WTC11 (cell line): ENCODE results near the gene PLEKHM3. TPM values are rescaled to one million over a fixed set of nuclear protein-coding genes. Genes with fewer than 3 reads are reported as not detected.

Experiments used
- ATAC-seq: fragments of 200-7000 bp; cut with Tn5 transposase; 2 replicates; pipeline ENCODE4 v1.10.0; 2021; ENCODE audit warnings: mild to moderate bottlenecking, moderate library complexity
- CTCF ChIA-PET: fragments of 300-600 bp; sonication (Branson Sonifier 250); formaldehyde crosslinking; loops from one replicate; lab custom pipeline; 2021; ENCODE audit warnings: antibody characterized with exemption; lab: Charles Lee
- POLR2A ChIA-PET: fragments of 350-600 bp; sonication (Branson Sonifier 250); formaldehyde crosslinking; loops from one replicate; lab custom pipeline; 2021; ENCODE audit warnings: antibody characterized with exemption; lab: Charles Lee
- DNase-seq: peaks from one replicate; pipeline ENCODE4 v3.0.0; 2021; ENCODE audit warnings: low spot score
- H3K27ac Mint-ChIP-seq: 2 replicates; pipeline ENCODE4 v1.8.0; 2021; ENCODE audit warnings: mixed read lengths
- H3K27me3 Mint-ChIP-seq: 2 replicates; pipeline ENCODE4 v1.8.0; 2021; ENCODE audit warnings: low read depth, mild to moderate bottlenecking, moderate library complexity, mixed read lengths
- H3K36me3 Mint-ChIP-seq: 2 replicates; pipeline ENCODE4 v1.8.0; 2021; ENCODE audit warnings: mixed read lengths
- H3K4me1 Mint-ChIP-seq: 2 replicates; pipeline ENCODE4 v1.8.0; 2022; ENCODE audit warnings: mixed read lengths
- H3K4me3 Mint-ChIP-seq: 2 replicates; pipeline ENCODE4 v1.8.0; 2021; ENCODE audit warnings: mild to moderate bottlenecking, moderate library complexity, mixed read lengths
- H3K9me3 Mint-ChIP-seq: 2 replicates; pipeline ENCODE4 v1.8.0; 2021; ENCODE audit warnings: mixed read lengths
- ATF6 ChIP-seq: sonication (generic); formaldehyde crosslinking; IDR thresholded peaks from 2 replicates; pipeline ENCODE4 v1.8.1; 2023; ENCODE audit warnings: mild to moderate bottlenecking, missing genetic modification reagents
- CBFB ChIP-seq: sonication (generic); formaldehyde crosslinking; IDR thresholded peaks from 2 replicates; pipeline ENCODE4 v1.8.1; 2022; ENCODE audit warnings: mild to moderate bottlenecking, low read depth, missing genetic modification reagents
- CREB1 ChIP-seq: sonication (generic); formaldehyde crosslinking; IDR thresholded peaks from 2 replicates; pipeline ENCODE4 v1.8.0; 2023; ENCODE audit warnings: mild to moderate bottlenecking, missing genetic modification reagents
- EMX1 ChIP-seq: fragments of 250-450 bp; sonication (Bioruptor Pico); IDR thresholded peaks from 2 replicates; pipeline ENCODE4 v1.8.0; 2021; ENCODE audit warnings: mild to moderate bottlenecking
- GRHL2 ChIP-seq: fragments of 250-450 bp; sonication (Bioruptor Pico); IDR thresholded peaks from 2 replicates; pipeline ENCODE4 v1.8.0; 2022; ENCODE audit warnings: mild to moderate bottlenecking, moderate library complexity; ENCODE audit not compliant: insufficient replicate concordance, severe bottlenecking
- HMGXB4 ChIP-seq: sonication (generic); formaldehyde crosslinking; IDR thresholded peaks from 2 replicates; pipeline ENCODE4 v1.8.1; 2023; ENCODE audit warnings: mild to moderate bottlenecking, moderate library complexity, missing genetic modification reagents
- NR2C2 ChIP-seq: sonication (generic); formaldehyde crosslinking; IDR thresholded peaks from 2 replicates; pipeline ENCODE4 v1.8.0; 2022; ENCODE audit warnings: mild to moderate bottlenecking, missing genetic modification reagents
- PREB ChIP-seq: sonication (generic); formaldehyde crosslinking; IDR thresholded peaks from 2 replicates; pipeline ENCODE4 v1.8.1; 2022; ENCODE audit warnings: mild to moderate bottlenecking, missing genetic modification reagents, moderate library complexity, borderline replicate concordance
- TEAD1 ChIP-seq: sonication (generic); formaldehyde crosslinking; IDR thresholded peaks from 2 replicates; pipeline ENCODE4 v1.8.0; 2022; ENCODE audit warnings: mild to moderate bottlenecking, missing genetic modification reagents
- TP53 ChIP-seq: sonication (generic); formaldehyde crosslinking; IDR thresholded peaks from 2 replicates; pipeline ENCODE4 v1.8.1; 2023; ENCODE audit warnings: mild to moderate bottlenecking, missing genetic modification reagents
- USF1 ChIP-seq: sonication (generic); formaldehyde crosslinking; IDR thresholded peaks from 2 replicates; pipeline ENCODE4 v1.8.0; 2022; ENCODE audit warnings: mild to moderate bottlenecking, missing genetic modification reagents
- ZNF138 ChIP-seq: sonication (generic); formaldehyde crosslinking; conservative IDR thresholded peaks from 2 replicates; pipeline ENCODE4 v1.8.1; 2022; ENCODE audit warnings: mild to moderate bottlenecking, moderate library complexity, missing genetic modification reagents
- ZNF232 ChIP-seq: sonication (generic); formaldehyde crosslinking; IDR thresholded peaks from 2 replicates; pipeline ENCODE4 v1.8.0; 2022; ENCODE audit warnings: mild to moderate bottlenecking, missing genetic modification reagents
- ZNF263 ChIP-seq: sonication (generic); formaldehyde crosslinking; IDR thresholded peaks from 2 replicates; pipeline ENCODE4 v1.8.1; 2022; ENCODE audit warnings: low read depth, mild to moderate bottlenecking, moderate library complexity, missing genetic modification reagents
- ZNF317 ChIP-seq: sonication (generic); formaldehyde crosslinking; IDR thresholded peaks from 2 replicates; pipeline ENCODE4 v1.8.1; 2023; ENCODE audit warnings: low read depth, mild to moderate bottlenecking, moderate library complexity, missing genetic modification reagents, borderline replicate concordance
- ZNF416 ChIP-seq: fragments of 250-450 bp; sonication (Bioruptor Pico); IDR thresholded peaks from 2 replicates; pipeline ENCODE4 v1.9.0; 2021; ENCODE audit warnings: mild to moderate bottlenecking, inconsistent platforms
- total RNA-seq: library from RNA; stranded (reverse); gene quantifications from 3 replicates; pipeline ENCODE4 v1.2.3, GENCODE V29; 2021
- TF ChIP-seq, protein P1 (sequence below): sonication (generic); formaldehyde crosslinking; IDR thresholded peaks from 2 replicates; pipeline ENCODE4 v1.8.0; 2023; ENCODE audit warnings: missing genetic modification reagents
- TF ChIP-seq, protein P2 (sequence below): fragments of 200-600 bp; IDR thresholded peaks from 2 replicates; pipeline ENCODE4 v1.8.0; 2022; ENCODE audit warnings: antibody characterized with exemption

The PLEKHM3 gene
- total RNA-seq, 1 experiment from 2014 or later = 5.8 TPM

DNA sequence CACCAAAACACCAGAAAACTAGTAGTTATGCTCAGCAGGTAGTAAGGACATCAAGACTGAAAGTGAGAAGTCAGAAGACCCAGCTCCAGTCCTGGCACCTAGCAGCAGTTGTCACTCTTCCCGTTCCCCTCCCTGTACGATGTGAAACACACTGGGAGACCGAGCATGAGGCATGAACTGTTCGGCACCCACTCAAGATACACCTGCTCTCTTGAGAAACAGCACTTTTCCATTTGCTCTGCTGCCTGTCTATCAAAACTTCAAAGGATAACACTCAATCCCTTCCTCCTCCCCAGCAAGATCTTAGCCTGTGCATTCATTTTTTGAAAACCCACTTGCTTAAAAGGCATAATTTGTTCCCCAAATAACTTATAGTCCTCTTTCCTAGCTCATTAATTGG, 123.9 kb downstream of the PLEKHM3 start:
- H3K27ac Mint-ChIP-seq = no peak overlapping the region
- no peak for TF ChIP-seq ZNF416 (CRISPR knock-in tag)
- TF ChIP-seq EMX1 = no peak

GRCh38 chr2:207898354-207898695, 127.0 kb downstream of the PLEKHM3 start:
- ATAC-seq (no peak), DNase-seq (no peak)
- H3K4me1 Mint-ChIP-seq = peaks cover 41% of the 10 kb centered on the region
- no peaks in the 10 kb centered on the region for H3K9me3 Mint-ChIP-seq
- no peaks in the 10 kb centered on the region for H3K27me3 Mint-ChIP-seq
- ChIA-PET CTCF (interaction anchor here (0.9 to 3.1 kb wide), 5 partner anchors 18 to 132 kb away, joined by 3 to 22 read pairs (median 15); no protein-coding TSS in a partner anchor), POLR2A (no interaction called here)
- H3K27ac Mint-ChIP-seq = no peak overlapping the region
- H3K4me3 Mint-ChIP-seq = no peak overlapping the region
- H3K36me3 Mint-ChIP-seq = no peaks in the 10 kb centered on the region
- no peak for TF ChIP-seq HMGXB4 (CRISPR knock-in tag)
- no peak for TF ChIP-seq PREB
- TF ChIP-seq ATF6 (CRISPR knock-in tag) = no peak
- TF ChIP-seq CBFB (CRISPR knock-in tag) = no peak
- TF ChIP-seq ZNF232 (CRISPR knock-in tag) = no peak
- TF ChIP-seq USF1 (CRISPR knock-in tag) = no peak
- no peak for TF ChIP-seq ZNF138 (CRISPR knock-in tag)
- no peak for TF ChIP-seq CREB1 (CRISPR knock-in tag)
- no peak for TF ChIP-seq ZNF263
- TF ChIP-seq, protein P1, sequence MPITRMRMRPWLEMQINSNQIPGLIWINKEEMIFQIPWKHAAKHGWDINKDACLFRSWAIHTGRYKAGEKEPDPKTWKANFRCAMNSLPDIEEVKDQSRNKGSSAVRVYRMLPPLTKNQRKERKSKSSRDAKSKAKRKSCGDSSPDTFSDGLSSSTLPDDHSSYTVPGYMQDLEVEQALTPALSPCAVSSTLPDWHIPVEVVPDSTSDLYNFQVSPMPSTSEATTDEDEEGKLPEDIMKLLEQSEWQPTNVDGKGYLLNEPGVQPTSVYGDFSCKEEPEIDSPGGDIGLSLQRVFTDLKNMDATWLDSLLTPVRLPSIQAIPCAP (CRISPR knock-in tag) = no peak
- no peak for TF ChIP-seq TEAD1 (CRISPR knock-in tag)
- TF ChIP-seq ZNF317 (CRISPR knock-in tag) = no peak
- no peak for TF ChIP-seq NR2C2
- TF ChIP-seq GRHL2 (CRISPR knock-in tag) = no peak
- no peak for TF ChIP-seq TP53 (CRISPR knock-in tag)
- TF ChIP-seq, protein P2, sequence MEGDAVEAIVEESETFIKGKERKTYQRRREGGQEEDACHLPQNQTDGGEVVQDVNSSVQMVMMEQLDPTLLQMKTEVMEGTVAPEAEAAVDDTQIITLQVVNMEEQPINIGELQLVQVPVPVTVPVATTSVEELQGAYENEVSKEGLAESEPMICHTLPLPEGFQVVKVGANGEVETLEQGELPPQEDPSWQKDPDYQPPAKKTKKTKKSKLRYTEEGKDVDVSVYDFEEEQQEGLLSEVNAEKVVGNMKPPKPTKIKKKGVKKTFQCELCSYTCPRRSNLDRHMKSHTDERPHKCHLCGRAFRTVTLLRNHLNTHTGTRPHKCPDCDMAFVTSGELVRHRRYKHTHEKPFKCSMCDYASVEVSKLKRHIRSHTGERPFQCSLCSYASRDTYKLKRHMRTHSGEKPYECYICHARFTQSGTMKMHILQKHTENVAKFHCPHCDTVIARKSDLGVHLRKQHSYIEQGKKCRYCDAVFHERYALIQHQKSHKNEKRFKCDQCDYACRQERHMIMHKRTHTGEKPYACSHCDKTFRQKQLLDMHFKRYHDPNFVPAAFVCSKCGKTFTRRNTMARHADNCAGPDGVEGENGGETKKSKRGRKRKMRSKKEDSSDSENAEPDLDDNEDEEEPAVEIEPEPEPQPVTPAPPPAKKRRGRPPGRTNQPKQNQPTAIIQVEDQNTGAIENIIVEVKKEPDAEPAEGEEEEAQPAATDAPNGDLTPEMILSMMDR = no peak

More for the DNA sequence above, 123.9 kb downstream of the PLEKHM3 start:
- H3K4me1 Mint-ChIP-seq = peaks cover 32% of the 10 kb centered on the region
- no peaks in the 10 kb centered on the region for H3K9me3 Mint-ChIP-seq
- DNase-seq (no peak), ATAC-seq (no peak)
- ChIA-PET CTCF (interaction anchor here (0.6 kb wide), 1 partner anchor 139 kb away, joined by 4 read pairs; no protein-coding TSS in a partner anchor), POLR2A (no interaction called here)
- H3K36me3 Mint-ChIP-seq = no peaks in the 10 kb centered on the region
- no peaks in the 10 kb centered on the region for H3K27me3 Mint-ChIP-seq
- H3K4me3 Mint-ChIP-seq = no peak overlapping the region
